Memory B cell (primary cell): ENCODE results near the gene CCDC51.

ENCODE experiments used
- ATAC-seq: fragments of 150-1000 bp; cut with Tn5 transposase; 2 replicates; pipeline ENCODE4 v1.10.0; 2021; ENCODE audit warnings: low read depth, mild to moderate bottlenecking, moderate library complexity
- DNase-seq, 2 donors: peaks; one replicate each; pipeline ENCODE4 v3.0.0; 2022; ENCODE audit warnings: low spot score in 2 of 2
- H3K27ac Mint-ChIP-seq: one replicate; pipeline ENCODE4 v1.8.0; 2022; ENCODE audit warnings: mild to moderate bottlenecking, moderate library complexity, mixed read lengths
- H3K27me3 Mint-ChIP-seq: one replicate; pipeline ENCODE4 v1.8.0; 2022; ENCODE audit warnings: mixed read lengths
- H3K36me3 Mint-ChIP-seq: one replicate; pipeline ENCODE4 v1.8.0; 2022; ENCODE audit warnings: mild to moderate bottlenecking, mixed read lengths
- H3K4me1 Mint-ChIP-seq: one replicate; pipeline ENCODE4 v1.8.0; 2022; ENCODE audit warnings: mixed read lengths
- H3K4me3 Mint-ChIP-seq: one replicate; pipeline ENCODE4 v1.8.0; 2022; ENCODE audit warnings: mild to moderate bottlenecking, moderate library complexity, mixed read lengths
- H3K9me3 Mint-ChIP-seq: one replicate; pipeline ENCODE4 v1.8.0; 2022; ENCODE audit warnings: mixed read lengths

Gene CCDC51

GRCh38 chr3:48414376-48415250, 25.3 kb downstream of the CCDC51 start:
- no peaks in the 10 kb centered on the region for H3K4me1 Mint-ChIP-seq
- no peaks in the 10 kb centered on the region for H3K36me3 Mint-ChIP-seq
- H3K9me3 Mint-ChIP-seq = no peaks in the 10 kb centered on the region
- ATAC-seq = no peak
- no peak for DNase-seq
- no peak overlapping the region for H3K4me3 Mint-ChIP-seq
- H3K27me3 Mint-ChIP-seq = peaks cover 2% of the 10 kb centered on the region
- no peak overlapping the region for H3K27ac Mint-ChIP-seq

GRCh38 chr3:48413611-48414010, 26.3 kb downstream of the CCDC51 start:
- H3K36me3 Mint-ChIP-seq = no peaks in the 10 kb centered on the region
- H3K27me3 Mint-ChIP-seq = peaks cover 2% of the 10 kb centered on the region
- no peaks in the 10 kb centered on the region for H3K4me1 Mint-ChIP-seq
- no peak overlapping the region for H3K4me3 Mint-ChIP-seq
- DNase-seq (no peak), ATAC-seq (peak; percentile 57)
- no peak overlapping the region for H3K27ac Mint-ChIP-seq
- H3K9me3 Mint-ChIP-seq = no peaks in the 10 kb centered on the region

GRCh38 chr3:48413086-48413485, 26.8 kb downstream of the CCDC51 start:
- Mint-ChIP-seq H3K9me3 (no peaks in the 10 kb centered on the region), H3K4me3 (no peak overlapping the region), H3K27me3 (peaks cover 2% of the 10 kb centered on the region), H3K36me3 (no peaks in the 10 kb centered on the region), H3K27ac (no peak overlapping the region), H3K4me1 (no peaks in the 10 kb centered on the region)
- ATAC-seq (no peak), DNase-seq (no peak)

GRCh38 chr3:48412375-48413001, 27.4 kb downstream of the CCDC51 start:
- Mint-ChIP-seq H3K27ac (no peak overlapping the region), H3K4me1 (no peaks in the 10 kb centered on the region), H3K27me3 (peaks cover 2% of the 10 kb centered on the region), H3K36me3 (no peaks in the 10 kb centered on the region), H3K4me3 (no peak overlapping the region), H3K9me3 (no peaks in the 10 kb centered on the region)
- ATAC-seq (no peak), DNase-seq (no peak)

- Mint-ChIP-seq H3K4me3 (no peak overlapping the region), H3K27me3 (peaks cover 2% of the 10 kb centered on the region), H3K4me1 (no peaks in the 10 kb centered on the region), H3K27ac (no peak overlapping the region), H3K36me3 (no peaks in the 10 kb centered on the region), H3K9me3 (no peaks in the 10 kb centered on the region)
- DNase-seq = no peak
- ATAC-seq = no peak
These were observed 28.1 kb downstream of the CCDC51 start for GRCh38 chr3:48411606-48412374.

DNA sequence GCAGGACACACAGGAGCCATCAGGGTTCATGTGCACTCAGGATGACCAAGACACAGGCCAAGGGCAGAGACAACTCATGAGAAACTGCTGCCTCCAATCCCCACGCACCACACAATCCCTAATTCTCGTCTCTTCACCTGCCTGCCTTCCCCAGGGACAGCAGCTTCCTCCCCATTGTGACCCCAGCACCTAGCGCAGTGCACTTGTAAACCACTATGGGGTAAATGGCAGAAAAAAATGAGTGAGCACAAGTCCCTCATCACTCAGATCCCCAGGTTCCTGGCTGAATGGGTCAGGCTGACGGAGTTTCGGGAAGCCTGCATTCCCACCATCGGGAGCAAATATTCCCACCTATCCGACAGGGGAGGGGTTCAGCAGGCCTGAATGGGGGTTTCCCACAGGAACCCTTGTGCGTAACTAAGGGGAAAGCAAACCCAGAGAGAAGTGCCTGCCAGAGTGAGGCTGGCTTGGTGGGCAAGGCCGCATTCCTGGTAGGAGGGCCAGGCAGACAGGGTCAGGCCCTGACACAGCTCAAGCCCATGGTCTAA, 28.8 kb downstream of the CCDC51 start:
- H3K9me3 Mint-ChIP-seq = no peaks in the 10 kb centered on the region
- H3K4me1 Mint-ChIP-seq = no peaks in the 10 kb centered on the region
- H3K27me3 Mint-ChIP-seq = peaks cover 2% of the 10 kb centered on the region
- no peaks in the 10 kb centered on the region for H3K36me3 Mint-ChIP-seq
- no peak for DNase-seq
- no peak for ATAC-seq
- H3K27ac Mint-ChIP-seq = no peak overlapping the region
- no peak overlapping the region for H3K4me3 Mint-ChIP-seq

DNA sequence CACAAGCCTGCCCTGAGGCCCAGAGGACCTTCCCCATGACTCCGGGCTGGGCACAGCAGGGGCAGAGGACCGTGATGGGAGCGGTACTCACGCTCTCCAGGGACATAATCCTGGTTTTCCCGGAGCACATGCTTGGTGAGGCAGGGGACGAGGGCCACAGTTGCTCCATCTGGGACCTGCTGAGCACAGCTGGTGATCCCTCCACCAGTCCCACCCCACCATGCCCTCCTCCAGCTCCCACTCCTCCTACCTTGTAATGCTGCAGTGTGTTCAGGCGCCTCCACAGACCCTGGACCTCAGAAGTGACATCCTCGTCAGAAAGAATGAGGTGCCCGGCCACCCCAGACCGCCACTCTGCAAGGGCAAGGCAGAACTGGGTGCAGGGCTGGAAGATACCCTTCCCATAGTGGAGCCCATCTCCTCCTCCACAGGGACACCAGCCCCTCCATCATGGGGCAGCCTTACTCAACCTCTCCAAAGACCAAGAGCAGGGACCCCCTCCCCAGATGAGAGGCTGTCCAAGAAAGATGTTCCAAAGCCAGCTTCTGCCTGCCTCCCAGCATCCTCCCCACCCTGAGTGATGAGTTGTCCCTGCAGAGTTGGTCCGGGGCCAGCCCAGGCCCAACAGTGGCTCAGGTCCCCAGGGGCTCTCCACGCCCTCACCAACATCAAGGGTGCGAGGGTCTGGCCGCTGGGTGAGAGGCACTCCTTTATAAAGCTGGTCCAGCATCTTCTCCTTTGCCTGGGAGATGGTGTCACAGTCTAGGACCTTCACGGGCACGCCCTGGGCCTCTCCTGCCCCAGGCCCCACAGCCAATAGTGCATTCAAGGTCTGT, 29.5 kb downstream of the CCDC51 start:
- no peaks in the 10 kb centered on the region for H3K9me3 Mint-ChIP-seq
- no peak overlapping the region for H3K27ac Mint-ChIP-seq
- peaks cover 2% of the 10 kb centered on the region for H3K27me3 Mint-ChIP-seq
- ATAC-seq (no peak), DNase-seq (no peak)
- H3K4me3 Mint-ChIP-seq = no peak overlapping the region
- H3K4me1 Mint-ChIP-seq = no peaks in the 10 kb centered on the region
- H3K36me3 Mint-ChIP-seq = no peaks in the 10 kb centered on the region

DNA sequence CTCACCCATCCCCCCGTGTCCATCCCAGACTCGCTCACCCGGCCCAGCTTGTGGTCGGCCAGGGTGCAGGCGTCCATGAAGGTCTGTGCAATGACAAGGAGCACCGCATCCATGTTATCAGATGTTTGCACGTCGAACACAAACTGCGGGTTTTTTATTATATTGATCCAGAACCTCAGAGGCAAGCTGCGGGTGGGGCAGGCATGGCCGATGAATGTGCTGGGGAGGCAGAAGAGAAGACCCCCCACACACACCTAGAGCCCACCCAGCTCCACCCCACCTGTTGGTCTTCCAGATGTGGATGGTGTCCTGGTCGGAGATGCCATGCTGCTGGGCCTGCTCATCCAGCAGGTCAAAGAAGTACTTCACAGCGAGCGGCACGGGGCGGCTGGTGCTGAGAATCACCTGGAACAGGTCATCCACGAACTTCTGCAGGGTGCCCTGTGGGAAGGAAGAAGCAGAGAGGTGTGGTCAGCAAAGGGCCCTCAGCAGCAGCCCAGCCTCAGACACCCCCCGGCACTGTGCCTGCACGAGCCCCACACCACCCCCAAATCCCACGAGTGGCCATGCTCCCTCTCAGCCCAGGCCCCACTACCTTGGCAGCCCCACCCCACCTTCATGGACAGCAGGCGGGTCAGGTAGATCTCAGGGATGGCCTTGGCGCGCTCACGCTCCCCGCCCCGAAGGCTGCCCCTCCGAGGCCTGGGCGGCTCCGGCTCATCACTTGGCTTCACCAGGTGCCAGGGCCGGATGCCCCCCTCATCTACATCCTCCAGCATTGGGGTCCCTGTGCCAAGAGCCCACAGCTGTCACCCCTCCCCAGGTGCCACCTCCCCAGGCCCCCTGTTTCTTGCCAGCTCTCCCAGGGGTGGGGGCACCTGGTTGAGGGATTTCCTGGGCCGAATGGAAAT, 30.4 kb downstream of the CCDC51 start:
- H3K36me3 Mint-ChIP-seq = no peaks in the 10 kb centered on the region
- H3K27ac Mint-ChIP-seq = no peak overlapping the region
- DNase-seq (no peak), ATAC-seq (no peak)
- H3K9me3 Mint-ChIP-seq = no peaks in the 10 kb centered on the region
- no peaks in the 10 kb centered on the region for H3K4me1 Mint-ChIP-seq
- H3K4me3 Mint-ChIP-seq = no peak overlapping the region
- H3K27me3 Mint-ChIP-seq = peaks cover 2% of the 10 kb centered on the region

DNA sequence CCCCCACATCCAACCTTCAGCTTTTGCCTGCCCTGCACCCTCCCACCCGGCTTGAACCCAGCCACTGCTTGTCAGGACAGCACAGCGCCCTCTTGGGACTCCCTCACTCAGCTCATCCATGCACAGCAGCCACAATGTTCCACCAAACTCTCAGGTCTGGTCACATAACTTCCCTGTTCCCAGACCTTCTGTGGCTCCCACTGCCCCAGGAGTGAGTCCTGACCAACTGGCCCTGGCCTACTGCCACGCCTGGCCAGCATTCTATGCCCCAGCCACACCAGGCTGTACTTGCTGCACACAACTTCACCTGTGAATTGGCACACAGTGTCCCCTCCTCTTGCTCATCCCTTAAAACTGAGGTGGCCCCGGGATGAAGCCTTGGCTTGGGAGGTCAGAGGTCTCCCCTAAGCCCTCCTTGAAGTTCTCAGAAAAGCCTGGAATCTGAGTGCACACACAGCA, 31.1 kb downstream of the CCDC51 start:
- H3K4me1 Mint-ChIP-seq = no peaks in the 10 kb centered on the region
- no peaks in the 10 kb centered on the region for H3K9me3 Mint-ChIP-seq
- H3K36me3 Mint-ChIP-seq = no peaks in the 10 kb centered on the region
- no peak overlapping the region for H3K4me3 Mint-ChIP-seq
- no peak for ATAC-seq
- no peaks in the 10 kb centered on the region for H3K27me3 Mint-ChIP-seq
- no peak overlapping the region for H3K27ac Mint-ChIP-seq
- DNase-seq = no peak

GRCh38 chr3:48407542-48408099, 32.3 kb downstream of the CCDC51 start:
- Mint-ChIP-seq H3K4me1 (no peaks in the 10 kb centered on the region), H3K27ac (no peak overlapping the region), H3K36me3 (no peaks in the 10 kb centered on the region), H3K27me3 (no peaks in the 10 kb centered on the region), H3K9me3 (no peaks in the 10 kb centered on the region), H3K4me3 (no peak overlapping the region)
- DNase-seq = no peak
- no peak for ATAC-seq

DNA sequence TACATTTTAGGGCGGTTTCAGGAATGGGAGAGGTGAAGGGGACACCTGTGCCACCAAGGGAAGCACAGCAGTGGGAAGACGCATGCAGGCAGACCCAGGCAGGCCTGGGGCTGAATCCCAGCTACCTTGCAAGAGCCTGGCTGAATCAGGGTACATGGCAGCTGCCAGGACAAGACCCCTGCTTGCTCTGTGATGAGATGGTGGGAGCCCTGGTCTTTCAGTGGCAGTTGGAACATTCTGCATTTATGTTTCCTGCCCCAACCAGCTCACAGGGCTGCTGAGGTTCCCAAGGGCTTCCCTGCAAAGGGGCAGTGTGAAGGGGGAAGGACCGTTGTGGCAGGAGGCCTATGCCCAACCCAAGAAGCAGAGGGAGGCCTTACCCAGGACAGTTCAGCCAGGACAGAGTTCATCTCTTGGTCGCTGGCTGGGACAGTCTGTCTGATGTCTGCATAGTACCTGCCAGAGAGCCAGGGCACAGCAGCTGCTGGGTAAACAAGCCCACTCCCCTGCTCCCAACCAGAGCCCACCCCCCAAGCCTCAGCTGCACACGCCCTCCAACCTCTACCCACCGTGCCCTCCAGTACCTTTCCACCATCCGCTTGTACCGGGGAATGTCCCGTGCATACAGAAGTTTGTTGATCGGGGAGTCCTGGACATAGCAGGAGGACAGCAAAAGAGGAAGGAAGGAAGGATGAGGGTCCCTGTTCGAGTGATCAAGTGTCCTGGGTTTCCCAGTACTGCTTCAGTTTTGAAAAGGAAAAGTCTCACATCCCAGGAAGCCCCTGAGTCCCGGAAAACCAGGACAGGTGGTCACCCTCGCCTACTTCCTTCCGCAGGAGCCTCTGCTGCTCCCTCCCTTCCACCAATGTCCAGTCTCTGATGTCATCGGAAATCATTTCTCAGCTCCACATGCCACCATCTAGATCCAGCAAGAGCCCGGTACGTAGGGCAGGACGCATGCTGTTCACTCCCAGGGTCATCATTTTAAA, 33.2 kb downstream of the CCDC51 start:
- H3K9me3 Mint-ChIP-seq = no peaks in the 10 kb centered on the region
- H3K36me3 Mint-ChIP-seq = no peaks in the 10 kb centered on the region
- ATAC-seq (no peak), DNase-seq (no peak)
- H3K27ac Mint-ChIP-seq = no peak overlapping the region
- no peaks in the 10 kb centered on the region for H3K27me3 Mint-ChIP-seq
- H3K4me1 Mint-ChIP-seq = no peaks in the 10 kb centered on the region
- H3K4me3 Mint-ChIP-seq = no peak overlapping the region
